Uterus (tissue), 2 donors: Measurements from ENCODE around the gene PALD1.

Experiments
- CTCF ChIP-seq, 4 experiments: fragments of 200-600 bp in 2 of 4; fragments of 450-650 bp in 2 of 4; sonication (generic) in 2 of 4; IDR thresholded peaks; one replicate each; pipeline ENCODE4 v1.5.1; 2016 to 2019; ENCODE audit warnings: antibody characterized with exemption in 4 of 4, mild to moderate bottlenecking in 2 of 4, moderate library complexity in 1 of 4
- POLR2A ChIP-seq, 2 donors: fragments of 450-650 bp; IDR thresholded peaks; one replicate each; pipeline ENCODE4 v1.6.1; 2016; ENCODE audit warnings: antibody characterized with exemption in 2 of 2, mild to moderate bottlenecking in 1 of 2, moderate library complexity in 1 of 2

DNA sequence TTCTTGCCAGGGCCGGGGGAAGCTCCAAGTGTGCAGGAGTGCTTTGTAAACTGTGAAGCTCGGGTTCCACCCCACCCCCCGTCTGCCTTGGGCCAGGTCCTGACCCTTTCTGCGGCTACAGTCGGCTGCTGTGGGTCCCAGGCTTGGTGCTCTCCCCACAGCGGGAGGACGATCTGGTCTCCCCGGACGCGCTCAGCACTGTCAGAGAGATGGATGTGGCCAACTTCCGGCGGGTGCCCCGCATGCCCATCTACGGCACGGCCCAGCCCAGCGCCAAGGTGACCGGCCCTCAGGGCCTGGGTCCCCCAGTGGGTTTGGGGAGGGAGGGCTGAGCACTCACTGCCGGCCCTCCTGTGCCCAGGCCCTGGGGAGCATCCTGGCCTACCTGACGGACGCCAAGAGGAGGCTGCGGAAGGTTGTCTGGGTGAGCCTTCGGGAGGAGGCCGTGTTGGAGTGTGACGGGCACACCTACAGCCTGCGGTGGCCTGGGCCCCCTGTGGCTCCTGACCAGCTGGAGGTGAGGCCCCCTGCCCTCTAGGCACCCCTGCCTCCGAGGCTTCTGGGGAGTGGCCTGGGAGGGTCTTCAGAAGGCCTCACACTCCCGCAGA is 60.3 kb downstream of the PALD1 start:
- TF ChIP-seq CTCF (IDR thresholded peaks at IDR 0.05) (no peak), POLR2A (IDR thresholded peaks at IDR 0.05) (no peak)
